Stimulated activated CD4-positive, alpha-beta T cell treated with anti-CD3 and anti-CD28 coated beads, Interleukin-4, amount 100 ng/mL, for 48 hours (primary cell): ENCODE results near the gene TRIP13.
"Not testable (repeated sequence)": the region's sequence is repeated elsewhere in the genome, so short reads cannot be mapped to it uniquely, and the experiment has no call there.

Source experiments
- DNase-seq, 2 donors: peaks; one replicate each; pipeline ENCODE4 v3.0.0-alpha.2; 2020; ENCODE audit warnings: low read depth in 2 of 2

TRIP13 gene

DNA sequence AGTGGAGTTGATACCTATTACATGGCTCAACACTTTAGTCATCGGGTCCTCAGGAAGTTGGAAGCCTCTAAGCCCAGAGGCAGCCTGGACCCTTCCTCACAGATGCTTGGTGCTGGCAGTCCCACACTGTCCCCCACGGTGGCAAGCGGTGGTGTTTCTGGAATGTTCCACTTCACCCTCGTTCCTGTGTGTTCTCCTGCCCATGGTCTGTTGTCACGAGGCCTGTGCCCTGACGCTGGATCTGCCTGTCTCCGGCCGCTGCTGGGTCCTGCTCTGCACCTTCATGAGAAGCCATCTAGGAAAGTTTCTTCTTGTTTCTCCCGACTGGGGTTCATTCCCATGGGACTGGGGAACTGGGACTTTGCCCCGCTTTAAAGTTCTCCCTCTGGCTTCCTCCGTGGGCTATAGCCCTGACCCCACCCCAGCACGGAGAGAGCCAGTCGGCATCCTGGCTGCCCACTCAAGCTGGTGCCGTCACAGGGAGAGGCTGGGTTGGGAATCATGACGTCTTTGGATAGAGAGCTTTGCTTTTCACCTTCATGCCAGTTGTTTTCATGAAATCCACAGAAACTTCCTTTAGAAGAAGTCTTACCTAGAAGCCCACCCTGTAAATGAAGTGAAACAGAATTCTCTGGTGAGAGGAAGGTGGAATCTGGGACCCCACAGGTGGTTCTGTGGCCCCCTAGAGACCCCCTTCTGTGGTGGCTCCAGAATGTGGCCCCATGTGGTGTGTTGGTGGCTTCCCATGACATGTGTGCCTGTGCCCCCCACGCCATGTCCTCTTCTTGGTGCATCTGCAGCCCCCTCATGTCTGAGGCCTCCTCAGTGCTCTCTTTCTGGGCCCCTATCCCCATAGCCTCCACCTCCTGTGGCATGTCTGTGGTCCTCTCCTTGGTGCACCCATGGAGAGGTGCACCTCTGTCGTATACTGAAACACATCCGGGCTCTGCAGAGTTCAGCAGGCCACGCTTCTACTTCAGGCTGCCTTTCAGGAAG lies 43.8 kb downstream of the TRIP13 start:
- DNase-seq = no peak

DNA sequence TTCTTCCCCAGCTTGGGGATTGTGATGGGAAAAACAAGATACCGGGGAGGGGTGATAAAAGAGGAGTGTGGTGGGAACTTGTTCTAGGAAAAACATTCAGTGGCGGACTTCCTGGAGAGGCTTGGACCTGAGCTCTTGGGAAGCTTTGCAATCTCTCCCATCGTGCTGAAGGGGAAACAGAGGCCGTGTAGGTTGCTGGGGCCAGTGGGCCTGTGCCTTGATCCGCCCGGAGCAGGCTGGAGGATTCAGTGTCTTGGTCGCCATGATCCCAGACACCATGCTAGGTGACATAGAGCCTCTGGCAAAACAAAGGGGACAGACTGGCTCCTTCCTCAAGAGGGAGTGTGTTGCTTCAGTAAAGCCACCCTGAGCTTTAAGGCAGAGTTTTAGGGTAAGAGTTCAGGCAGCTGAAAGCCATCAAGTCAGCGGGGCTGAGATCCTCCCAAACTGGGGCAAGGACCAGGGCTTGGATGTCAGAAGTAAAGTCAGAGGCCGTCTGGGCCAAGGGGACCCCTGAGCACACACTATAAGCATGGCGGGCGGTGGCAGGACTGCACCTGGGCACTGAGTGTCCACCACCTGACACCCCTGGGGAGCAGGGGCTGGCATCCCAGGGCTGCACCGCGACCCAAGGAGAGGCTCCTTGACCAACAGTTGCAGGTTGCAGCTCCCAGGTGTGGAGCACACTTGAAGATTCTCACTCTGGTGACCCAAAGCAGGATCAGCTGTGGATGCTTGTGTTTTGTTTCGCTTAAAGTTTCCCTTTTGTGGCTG lies 44.7 kb downstream of the TRIP13 start:
- no peak for DNase-seq

DNA sequence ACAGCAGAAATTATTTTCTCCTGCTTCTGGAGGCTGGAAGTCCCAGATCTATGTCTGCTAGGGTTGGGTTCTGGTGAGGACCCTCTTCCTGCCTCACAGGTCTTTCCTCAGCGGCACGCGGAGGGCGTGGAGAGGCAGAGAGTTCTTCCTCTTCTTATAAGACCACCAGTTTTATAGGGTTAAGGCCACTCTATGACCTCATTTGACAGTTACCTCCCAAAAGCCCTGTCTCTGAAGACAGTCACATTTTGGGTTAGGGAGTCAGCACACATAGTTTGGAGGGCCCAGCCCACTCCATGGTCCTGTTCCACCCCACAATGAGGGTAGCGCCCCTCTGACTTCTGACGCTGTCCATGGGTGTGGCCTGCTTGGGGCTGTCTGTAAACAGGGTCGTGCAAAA lies 46.7 kb downstream of the TRIP13 start:
- DNase-seq = no peak

DNA sequence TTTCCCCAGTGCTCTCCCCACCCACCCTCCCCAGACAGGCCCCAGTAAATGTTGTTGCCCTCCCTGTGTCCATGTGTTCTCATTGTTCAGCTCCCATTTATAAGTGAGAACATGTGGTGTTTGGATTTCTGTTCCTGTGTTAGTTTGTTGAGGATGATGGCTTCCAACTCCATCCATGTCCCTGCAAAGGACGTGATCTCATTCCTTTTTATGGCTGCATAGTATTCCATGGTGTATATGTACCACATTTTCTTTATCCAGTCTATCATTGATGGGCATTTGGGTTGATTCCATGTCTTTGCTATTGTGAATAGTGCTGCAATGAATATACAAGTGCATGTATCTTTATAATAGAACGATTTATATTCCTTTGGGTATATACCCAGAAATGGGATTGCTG lies 48.1 kb downstream of the TRIP13 start:
- not testable (repeated sequence) for DNase-seq

DNA sequence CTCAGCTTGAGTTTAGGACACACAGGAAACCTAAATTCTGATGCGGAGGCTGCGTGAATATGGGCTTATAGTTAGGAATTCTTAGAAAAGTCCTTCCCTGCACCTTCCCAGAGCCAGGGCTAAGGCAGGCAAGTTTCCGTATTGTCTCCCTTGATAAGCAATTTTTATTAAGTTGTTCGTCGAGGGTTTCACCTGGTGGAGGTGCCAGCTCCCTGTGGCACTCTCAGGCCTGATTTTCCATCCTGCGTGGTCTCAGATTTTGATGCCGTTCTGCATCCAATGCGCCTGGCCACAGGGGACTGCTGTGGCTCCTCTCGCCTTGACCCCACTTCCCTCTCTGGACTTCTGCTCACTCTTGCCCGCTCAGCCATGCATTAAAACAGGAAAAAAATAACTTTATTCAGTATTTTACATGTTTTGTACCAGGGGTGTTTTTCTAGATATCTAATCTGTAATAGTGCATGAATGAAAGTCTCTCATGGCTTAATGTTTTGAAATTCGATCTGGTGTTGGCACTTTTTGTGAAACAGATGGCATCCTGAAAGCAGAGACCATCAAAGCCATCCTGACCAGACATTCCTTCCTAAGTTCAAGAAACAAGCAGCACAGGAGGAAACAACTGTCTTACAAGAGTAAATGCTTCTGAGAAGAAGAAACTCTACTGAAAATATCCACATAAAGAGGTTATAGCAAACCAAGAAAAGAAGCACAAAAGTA lies 50.7 kb downstream of the TRIP13 start:
- DNase-seq = no peak

DNA sequence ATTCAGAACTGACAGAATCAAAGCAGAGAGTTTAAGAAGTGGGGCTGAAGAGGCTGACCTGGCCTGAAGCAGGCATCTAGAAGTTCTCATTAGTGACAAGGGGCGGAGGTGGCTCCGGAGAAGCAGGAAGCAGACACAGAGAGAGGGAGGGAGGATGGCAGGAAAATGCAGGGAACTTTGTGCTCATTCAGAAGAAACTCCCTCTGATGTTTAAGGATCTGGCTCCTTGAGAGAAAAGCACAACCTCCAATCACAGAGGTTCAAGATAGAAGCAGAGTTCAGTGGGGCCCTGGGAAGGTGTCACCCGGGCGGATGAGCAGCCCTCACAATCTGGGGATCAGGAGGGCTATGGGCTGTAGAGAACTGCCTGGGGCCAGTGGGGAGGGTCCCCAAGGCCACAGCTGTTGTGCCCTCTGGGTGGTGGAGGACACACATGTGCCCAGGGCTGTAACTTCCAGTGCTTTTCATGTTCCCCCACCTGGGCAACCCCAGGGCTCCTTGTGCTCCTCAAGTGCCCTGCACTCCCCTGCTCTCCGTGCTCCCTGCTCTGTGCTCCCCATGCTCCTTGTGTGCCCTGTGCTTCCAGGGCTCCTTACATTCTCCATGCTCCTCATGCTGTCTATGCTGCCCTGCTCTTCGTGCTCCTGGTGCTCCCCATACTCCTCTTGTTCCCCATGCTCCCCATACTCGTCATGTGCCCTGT lies 51.4 kb downstream of the TRIP13 start:
- no peak for DNase-seq

DNA sequence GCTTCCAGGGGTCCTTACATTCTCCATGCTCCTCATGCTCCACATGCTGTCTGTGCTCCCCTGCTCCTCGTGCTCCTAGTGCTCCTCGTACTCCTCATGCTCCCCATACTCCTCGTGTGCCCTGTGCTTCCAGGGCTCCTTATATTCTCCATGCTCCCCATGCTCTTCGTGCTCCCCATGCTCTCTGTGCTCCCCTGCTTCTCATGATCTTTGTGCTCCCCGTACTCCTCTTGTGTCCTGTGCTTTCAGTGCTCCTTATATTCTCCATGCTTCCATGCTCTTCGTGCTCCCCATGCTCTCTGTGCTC lies 51.9 kb downstream of the TRIP13 start:
- DNase-seq = no peak

DNA sequence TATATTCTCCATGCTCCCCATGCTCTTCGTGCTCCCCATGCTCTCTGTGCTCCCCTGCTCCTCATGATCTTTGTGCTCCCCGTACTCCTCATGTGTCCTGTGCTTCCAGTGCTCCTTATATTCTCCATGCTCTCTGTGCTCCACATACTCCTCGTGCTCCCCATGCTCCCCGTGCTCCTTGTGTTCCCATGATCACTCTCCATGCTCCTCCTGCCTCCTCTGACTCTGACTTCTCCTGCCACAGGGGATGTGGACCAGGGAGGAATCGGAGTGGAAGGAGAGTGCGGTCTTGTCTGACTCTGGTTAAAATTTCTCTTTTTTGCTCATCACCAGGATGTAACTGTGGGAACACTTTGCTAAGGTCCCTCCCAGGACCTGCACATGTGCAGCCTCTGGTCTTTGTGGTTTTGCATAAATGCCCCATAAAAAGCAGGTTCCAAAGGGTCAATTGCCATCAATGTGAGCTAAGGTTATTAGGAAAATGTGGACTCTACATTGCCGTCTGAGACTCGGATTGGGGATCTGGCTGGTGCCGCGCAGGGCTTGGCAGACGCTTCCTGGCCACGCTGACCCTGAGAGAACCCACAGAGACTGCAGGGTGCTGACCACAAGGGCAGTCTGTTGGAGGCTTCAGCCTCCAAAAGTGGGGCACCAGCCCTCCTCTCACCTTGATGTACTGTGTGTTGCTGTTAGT lies 52.5 kb downstream of the TRIP13 start:
- DNase-seq = no peak

DNA sequence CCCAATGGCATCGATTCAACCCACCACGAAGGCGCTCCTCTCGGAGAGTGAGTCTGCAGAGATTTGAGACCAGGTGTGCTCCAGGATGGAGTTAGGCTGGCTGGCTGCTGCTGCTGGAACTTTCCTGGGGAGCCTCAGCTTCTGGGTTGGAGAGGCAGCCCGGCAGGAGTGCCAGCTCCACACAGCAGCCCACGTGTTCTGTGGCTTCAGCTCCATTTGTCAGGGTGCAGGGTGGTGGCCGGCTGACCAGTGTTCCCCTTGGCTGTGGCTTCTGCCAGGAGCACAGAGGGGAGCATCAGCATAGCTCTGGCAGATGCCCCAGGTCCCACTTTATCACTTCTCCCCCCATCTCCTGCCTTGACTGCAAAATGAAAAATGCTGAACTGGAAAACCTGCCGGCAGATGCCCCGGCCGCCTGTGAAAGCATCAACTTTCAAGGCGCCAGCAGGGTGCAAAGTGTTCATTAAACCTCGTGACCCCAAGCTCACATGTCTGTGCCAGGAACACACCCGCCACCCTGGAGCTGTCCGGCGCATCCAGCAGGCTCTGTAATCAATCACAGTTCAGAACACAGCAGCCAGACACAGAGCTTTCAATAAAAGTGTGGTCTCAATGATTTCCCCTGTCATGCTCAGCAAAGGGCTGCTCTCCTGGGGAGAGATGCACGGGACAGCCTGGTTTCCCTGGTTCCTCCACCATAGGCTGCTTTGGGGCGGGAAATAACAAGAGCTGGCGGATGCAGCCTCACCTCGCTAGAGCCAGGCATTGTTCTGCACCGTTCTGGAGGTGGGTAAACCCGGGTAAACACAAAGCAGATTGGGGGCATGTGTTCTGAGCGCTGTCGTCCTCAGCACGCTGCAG lies 53.2 kb downstream of the TRIP13 start:
- DNase-seq = no peak

DNA sequence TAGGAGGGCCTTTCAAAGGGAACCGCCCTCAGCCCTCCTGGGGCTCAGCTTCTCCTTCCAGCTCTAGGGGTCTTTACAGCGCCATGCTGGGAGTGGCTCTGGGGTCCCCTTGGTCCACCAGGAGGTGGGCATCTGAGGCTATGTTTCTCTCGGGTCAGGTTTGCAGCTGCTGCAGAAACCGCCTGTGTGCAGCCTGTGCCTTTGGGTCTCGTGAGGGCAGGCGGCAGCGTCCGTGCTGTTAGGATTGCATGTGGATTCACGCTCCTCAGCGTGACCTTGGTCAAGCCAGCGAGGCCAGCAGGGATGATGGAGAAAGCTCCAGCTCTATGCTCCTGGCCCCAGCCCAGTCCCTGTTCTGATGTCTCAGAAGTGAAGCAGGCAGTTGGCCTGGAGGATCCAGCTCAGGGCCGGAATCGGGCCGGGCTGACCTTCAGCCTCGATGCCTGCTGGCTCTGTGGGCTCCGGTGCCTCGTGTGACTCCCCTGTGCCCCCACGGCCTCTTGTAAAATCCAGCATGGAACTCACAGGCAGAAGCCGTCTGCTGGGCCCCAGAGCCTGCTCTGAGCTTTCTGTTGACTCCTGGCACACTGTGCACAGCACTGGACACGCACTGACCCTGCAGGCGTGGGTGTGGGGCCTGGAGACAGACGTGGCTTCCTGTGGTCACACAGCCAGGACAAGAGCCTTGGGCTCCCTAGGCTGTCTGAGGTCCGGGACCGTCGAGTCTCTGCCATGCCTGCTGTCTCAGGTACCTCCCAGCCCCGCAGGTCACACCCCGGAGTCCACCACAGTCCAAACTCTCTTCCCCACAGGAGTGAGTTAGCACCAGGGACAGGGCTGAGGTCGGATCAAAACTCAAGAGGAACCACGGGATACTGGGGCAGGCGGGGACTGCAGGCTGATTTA lies 54.3 kb downstream of the TRIP13 start:
- DNase-seq = no peak

DNA sequence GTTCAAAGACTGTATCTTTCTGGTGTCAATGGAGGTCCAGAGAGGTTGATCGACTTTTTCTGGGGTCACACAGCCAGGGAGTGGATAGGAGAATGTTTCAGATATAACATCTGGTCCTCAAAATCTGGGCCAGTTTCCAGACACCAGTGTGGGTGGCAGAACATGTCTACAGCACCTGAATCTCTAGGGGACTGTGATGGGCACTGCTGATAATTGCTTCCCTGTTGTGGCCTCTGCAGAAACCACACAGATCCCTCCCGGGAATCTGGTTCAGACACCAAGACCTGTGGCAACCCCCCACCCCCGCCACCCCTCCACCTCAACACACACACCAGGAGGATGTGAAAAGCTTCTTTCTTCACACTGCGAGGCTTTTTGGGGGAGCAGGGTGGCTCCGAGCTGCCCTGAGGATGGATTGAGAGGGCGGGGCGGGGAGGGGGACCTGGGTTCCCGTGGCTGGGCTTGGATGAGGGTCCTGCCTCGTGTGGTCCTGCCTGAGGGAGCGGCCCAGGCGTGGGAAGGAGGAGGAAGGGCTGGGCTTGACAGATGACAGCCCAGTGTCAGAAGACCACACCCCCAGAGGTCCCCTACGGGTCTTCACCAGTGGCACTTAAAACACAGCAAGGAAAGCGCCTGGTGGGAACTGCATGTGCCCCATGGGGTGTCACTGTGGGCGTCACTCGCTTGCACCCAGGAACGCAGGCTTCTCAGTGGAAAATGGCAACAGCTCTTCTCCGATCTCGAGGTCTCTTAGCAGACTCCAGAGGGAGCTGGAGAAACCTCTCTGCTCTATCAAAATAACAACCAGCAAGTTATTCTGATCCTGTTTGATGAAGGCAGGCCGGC lies 55.2 kb downstream of the TRIP13 start:
- DNase-seq = no peak

DNA sequence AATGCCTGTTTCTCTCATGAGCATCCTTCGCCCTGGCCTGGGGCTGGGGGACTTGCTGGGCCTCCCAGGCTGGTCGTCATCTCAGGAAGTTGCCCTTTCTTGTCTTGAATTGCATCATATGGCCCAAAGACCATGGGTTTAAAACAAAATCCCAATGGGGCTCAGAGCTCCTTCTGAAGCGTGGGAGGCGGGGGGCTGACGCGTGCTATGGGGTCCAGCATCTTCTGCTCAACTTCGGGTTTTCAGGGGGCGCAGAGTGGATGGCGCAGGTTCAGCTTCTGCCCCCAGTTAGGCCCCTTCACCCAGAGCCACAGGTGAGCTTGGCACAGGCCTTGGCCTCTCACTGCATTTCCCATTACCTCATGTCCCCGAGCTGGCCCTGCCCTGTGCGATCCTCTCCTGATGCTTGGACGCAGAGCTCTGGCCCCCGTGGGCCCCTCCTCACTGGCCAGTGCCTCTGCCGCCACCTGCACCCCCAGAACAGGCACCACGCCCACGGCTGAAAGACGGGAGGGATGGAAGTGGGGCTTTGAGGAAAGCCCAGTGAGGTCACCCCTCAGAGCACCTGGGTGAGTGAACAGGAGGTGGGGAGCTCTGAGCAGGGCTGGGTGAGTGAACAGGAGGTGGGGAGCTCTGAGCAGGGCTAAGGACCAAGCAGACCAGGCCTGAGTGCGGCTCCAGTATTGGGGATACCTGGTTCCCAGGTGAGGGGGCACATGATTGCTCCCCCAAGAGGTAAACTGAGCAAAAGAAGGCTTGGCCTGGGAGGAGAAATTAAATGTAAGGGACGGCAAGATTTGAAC lies 56.0 kb downstream of the TRIP13 start:
- no peak for DNase-seq

DNA sequence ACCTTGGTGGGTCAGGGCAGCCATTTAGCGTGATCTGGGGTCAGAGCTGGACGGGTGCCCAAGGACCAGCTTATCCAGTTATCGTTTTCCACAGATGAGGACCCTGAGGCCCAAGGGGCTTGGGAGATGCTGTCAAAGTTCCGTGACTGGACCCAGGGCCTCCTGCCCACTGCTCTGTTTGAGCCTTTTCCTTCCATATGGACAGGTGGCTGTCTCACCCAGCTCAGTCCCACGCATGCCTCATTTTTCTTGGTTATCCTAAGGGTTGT lies 56.5 kb downstream of the TRIP13 start:
- DNase-seq = no peak

DNA sequence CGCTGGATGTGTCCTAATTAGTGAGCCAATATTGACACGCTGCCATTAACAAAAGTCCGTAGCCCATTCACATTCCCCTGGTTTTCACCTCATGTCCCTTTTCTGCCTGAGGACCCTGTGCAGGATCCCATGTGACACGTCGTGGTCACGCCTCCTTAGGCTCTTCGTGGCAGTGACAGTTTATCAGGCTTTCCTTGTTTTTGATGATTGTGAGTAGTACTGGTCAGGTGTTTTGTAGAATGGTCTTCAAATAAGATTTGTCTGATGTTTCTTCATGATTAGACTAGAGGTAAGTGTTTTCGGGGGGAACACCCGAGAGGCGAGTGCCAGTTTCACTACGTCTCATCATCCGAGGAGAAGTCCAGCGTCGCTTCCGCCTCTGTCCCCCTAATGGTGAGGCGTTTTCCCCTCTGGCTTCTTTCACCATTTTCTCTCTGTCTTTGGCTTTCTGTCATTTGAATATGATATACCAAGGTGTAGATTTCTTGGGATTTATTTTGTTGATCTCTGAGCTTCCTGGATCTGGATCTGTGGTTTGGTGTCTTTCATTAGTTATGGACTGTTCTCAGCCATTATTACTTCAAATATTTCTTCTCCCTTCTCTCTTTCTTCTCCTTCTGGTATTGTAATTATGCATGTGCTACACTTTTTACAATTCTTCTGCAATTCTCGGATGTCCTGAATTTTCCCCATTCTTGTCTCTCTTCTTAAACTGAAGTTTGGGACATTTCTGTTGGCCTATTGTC lies 57.3 kb downstream of the TRIP13 start:
- no peak for DNase-seq

DNA sequence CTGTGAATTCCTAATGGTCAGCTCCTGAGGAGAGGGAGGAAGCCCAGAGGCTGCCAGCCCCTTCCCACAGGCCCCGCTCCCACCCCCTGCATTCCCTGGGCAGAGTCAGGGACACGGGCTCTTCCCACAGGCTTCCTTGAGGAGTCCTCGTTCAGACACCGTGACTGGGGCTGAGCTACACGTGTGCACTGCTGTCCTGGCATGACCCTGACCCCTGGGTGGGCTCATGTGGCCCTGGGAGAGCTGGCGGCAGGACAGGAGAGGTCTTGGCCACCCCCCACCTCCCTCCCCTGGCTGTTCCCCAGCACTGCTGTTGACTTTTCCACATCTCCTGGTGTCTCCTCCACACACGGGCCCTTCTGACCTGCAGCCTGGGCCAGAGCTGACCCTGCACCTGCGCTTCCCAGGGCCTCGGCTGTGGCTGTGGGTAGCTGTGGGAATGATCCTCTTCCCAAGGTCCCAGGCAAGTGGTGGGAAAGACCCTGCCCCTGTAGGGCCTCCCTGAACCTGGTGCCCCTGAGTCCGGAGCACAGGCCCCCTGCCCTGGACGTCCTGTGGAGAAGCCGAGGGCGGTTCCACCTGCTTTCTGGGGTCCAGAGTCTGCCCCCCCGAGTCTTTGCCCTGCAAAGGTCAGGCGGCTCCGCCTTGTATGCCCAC lies 59.4 kb downstream of the TRIP13 start:
- no peak for DNase-seq

DNA sequence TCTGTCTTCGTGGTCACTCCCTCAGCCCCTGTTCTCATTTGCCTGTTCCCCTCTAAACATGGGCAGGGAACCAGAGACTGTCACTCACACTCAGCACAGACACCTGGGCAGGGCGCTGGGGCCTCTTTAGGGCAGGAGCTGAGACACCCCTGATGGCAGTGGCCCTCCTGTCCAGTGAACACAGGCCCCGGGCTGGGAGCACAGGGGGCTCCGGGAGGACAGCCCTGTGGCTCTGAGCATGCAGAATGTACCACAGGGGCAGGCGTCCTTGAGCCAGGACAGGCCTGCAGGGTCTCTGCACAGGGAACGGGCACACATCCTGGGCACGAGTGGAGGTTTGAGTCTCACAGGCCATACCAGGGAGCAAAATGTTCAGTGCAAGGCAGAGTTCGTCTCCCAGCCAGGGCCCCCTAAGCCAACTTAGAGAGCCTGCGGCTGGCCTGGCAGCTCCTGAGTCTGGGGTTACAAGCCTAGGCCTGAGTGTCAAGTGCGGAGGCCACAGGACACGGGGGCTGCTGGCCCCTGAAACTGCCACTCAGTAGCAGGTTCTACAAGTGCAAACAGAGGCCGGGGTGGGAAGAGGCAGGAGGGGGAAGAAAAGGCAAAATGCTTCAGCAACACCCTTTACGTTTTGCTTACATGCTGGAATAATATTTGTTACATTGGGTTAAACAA lies 60.0 kb downstream of the TRIP13 start:
- no peak for DNase-seq
